C4-2B (cell line): Measurements from ENCODE around the gene TIAM2.

ENCODE experiments used
- H3K27ac ChIP-seq: fragments of 450-650 bp; 2 replicates; pipeline ENCODE4 v1.5.1; 2017
- ZFX ChIP-seq: fragments of 450-650 bp; IDR thresholded peaks from 2 replicates; pipeline ENCODE4 v1.6.1; 2017
- TF ChIP-seq, protein P1 (sequence below): fragments of 450-650 bp; conservative IDR thresholded peaks from 2 replicates; pipeline ENCODE4 v1.5.1; 2017; ENCODE audit warnings: mild to moderate bottlenecking

The TIAM2 gene

DNA sequence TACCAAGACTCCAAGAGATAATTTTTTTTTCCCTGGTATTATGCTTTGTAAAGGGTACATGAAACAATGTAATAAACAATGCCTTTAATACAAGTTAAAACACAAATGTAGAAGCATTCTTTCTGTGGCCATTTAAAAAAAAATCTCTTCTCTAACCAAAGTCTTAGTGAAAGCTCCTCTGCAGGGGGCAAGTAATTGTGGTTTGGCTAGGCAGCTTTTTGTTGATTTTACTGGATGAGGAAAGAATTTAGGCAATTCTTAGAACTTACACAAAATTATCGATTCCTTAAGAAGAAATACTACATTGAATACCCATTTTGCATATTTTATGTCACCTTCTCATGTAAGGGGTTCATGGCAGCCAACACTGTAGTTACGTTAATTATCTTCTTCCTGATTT lies 306.8 kb downstream of the TIAM2 start:
- TF ChIP-seq, protein P1, sequence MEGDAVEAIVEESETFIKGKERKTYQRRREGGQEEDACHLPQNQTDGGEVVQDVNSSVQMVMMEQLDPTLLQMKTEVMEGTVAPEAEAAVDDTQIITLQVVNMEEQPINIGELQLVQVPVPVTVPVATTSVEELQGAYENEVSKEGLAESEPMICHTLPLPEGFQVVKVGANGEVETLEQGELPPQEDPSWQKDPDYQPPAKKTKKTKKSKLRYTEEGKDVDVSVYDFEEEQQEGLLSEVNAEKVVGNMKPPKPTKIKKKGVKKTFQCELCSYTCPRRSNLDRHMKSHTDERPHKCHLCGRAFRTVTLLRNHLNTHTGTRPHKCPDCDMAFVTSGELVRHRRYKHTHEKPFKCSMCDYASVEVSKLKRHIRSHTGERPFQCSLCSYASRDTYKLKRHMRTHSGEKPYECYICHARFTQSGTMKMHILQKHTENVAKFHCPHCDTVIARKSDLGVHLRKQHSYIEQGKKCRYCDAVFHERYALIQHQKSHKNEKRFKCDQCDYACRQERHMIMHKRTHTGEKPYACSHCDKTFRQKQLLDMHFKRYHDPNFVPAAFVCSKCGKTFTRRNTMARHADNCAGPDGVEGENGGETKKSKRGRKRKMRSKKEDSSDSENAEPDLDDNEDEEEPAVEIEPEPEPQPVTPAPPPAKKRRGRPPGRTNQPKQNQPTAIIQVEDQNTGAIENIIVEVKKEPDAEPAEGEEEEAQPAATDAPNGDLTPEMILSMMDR = no peak
- TF ChIP-seq ZFX = no peak
- no peak overlapping the region for H3K27ac ChIP-seq

- H3K27ac ChIP-seq = no peak overlapping the region
- no peak for TF ChIP-seq ZFX
- TF ChIP-seq, protein P1 = no peak
Observed at GRCh38 chr6:155303361-155303870, 308.3 kb downstream of the TIAM2 start.

- H3K27ac ChIP-seq = no peak overlapping the region
- TF ChIP-seq ZFX = no peak
- TF ChIP-seq, protein P1 = no peak
Observed at GRCh38 chr6:155306958-155307357, 311.8 kb downstream of the TIAM2 start.
